ENCODE data around the gene CIART.
"Not testable (repeated sequence)": the region's sequence is repeated elsewhere in the genome, so short reads cannot be mapped to it uniquely, and the experiment has no call there.

CIART gene

GRCh38 chr1:150235852-150236613 is 46.3 kb upstream of the CIART start, which contains the start of gene ANP32E:
TSS of gene ANP32E (minus strand) at chr1:150236112. CDS start at chr1:150235786, 326 bp downstream.
- H3K4me1 ChIP-seq (ENCODE audit: insufficient read depth, insufficient read length): peaks cover 2% of the 10 kb centered on the region
- H3K27me3 ChIP-seq (ENCODE audit: insufficient read depth, insufficient read length): no peaks in the 10 kb centered on the region
- H3K9ac ChIP-seq (ENCODE audit: insufficient read length, low read depth): peak within 1 kb of the TSS; percentile 100
- peaks cover 8% of the 10 kb centered on the region for H3K36me3 ChIP-seq (ENCODE audit: insufficient read depth, insufficient read length, low read length)
- peak within 1 kb of the TSS; percentile 95 for H3K4me3 ChIP-seq (ENCODE audit: insufficient read length, low read depth)
- peak; percentile 100 for DNase-seq (ENCODE audit: low read depth, low spot score)
- H3K9me3 ChIP-seq (ENCODE audit: insufficient read depth, low read length): no peaks in the 10 kb centered on the region
- peak; percentile 74 for TF ChIP-seq YY1 (IDR thresholded peaks at IDR 0.05; ENCODE audit: insufficient read depth, insufficient read length)
- no peak for TF ChIP-seq SUZ12 (IDR thresholded peaks at IDR 0.05; ENCODE audit: extremely low read depth, insufficient read depth, insufficient read length)

GRCh38 chr1:150236614-150237100 is 45.7 kb upstream of the CIART start:
- TF ChIP-seq ZNF274 (IDR thresholded peaks at IDR 0.05; ENCODE audit: low read depth, low read length) (no peak), SUZ12 (IDR thresholded peaks at IDR 0.05; ENCODE audit: extremely low read depth, insufficient read depth, insufficient read length) (no peak), YY1 (IDR thresholded peaks at IDR 0.05; ENCODE audit: insufficient read depth, insufficient read length) (no peak)
- no peak for DNase-seq (ENCODE audit: low read depth, low spot score)
- H3K9ac ChIP-seq (ENCODE audit: insufficient read length, low read depth): peak overlapping the region; percentile 85
- H3K27me3 ChIP-seq (ENCODE audit: insufficient read depth, insufficient read length): no peaks in the 10 kb centered on the region
- peak overlapping the region; percentile 95 for H3K4me3 ChIP-seq (ENCODE audit: insufficient read length, low read depth)
- peaks cover 2% of the 10 kb centered on the region for H3K4me1 ChIP-seq (ENCODE audit: insufficient read depth, insufficient read length)
- H3K36me3 ChIP-seq (ENCODE audit: insufficient read depth, insufficient read length, low read length): peaks cover 2% of the 10 kb centered on the region
- no peaks in the 10 kb centered on the region for H3K9me3 ChIP-seq (ENCODE audit: insufficient read depth, low read length)

GRCh38 chr1:150237176-150237575 is 45.2 kb upstream of the CIART start:
- H3K4me3 ChIP-seq (ENCODE audit: insufficient read length, low read depth); H3K9ac ChIP-seq (ENCODE audit: insufficient read length, low read depth); H3K4me1 ChIP-seq (ENCODE audit: insufficient read depth, insufficient read length); H3K9me3 ChIP-seq (ENCODE audit: insufficient read depth, low read length); DNase-seq (ENCODE audit: low read depth, low spot score); H3K27me3 ChIP-seq (ENCODE audit: insufficient read depth, insufficient read length); H3K36me3 ChIP-seq (ENCODE audit: insufficient read depth, insufficient read length, low read length): not testable (repeated sequence)

GRCh38 chr1:150237746-150238145 is 44.6 kb upstream of the CIART start:
- no peaks in the 10 kb centered on the region for H3K27me3 ChIP-seq (ENCODE audit: insufficient read depth, insufficient read length)
- TF ChIP-seq ZNF274 (IDR thresholded peaks at IDR 0.05; ENCODE audit: low read depth, low read length): no peak
- TF ChIP-seq YY1 (IDR thresholded peaks at IDR 0.05; ENCODE audit: insufficient read depth, insufficient read length): no peak
- no peak for TF ChIP-seq SUZ12 (IDR thresholded peaks at IDR 0.05; ENCODE audit: extremely low read depth, insufficient read depth, insufficient read length)
- no peak for DNase-seq (ENCODE audit: low read depth, low spot score)
- no peak overlapping the region for H3K9ac ChIP-seq (ENCODE audit: insufficient read length, low read depth)
- no peak overlapping the region for H3K4me3 ChIP-seq (ENCODE audit: insufficient read length, low read depth)
- H3K36me3 ChIP-seq (ENCODE audit: insufficient read depth, insufficient read length, low read length): no peaks in the 10 kb centered on the region
- H3K4me1 ChIP-seq (ENCODE audit: insufficient read depth, insufficient read length): peaks cover 2% of the 10 kb centered on the region
- no peaks in the 10 kb centered on the region for H3K9me3 ChIP-seq (ENCODE audit: insufficient read depth, low read length)

GRCh38 chr1:150243003-150243402 is 39.4 kb upstream of the CIART start:
- Histone ChIP-seq H3K27me3 (ENCODE audit: insufficient read depth, insufficient read length) (no peaks in the 10 kb centered on the region), H3K9ac (ENCODE audit: insufficient read length, low read depth) (no peak overlapping the region), H3K9me3 (ENCODE audit: insufficient read depth, low read length) (no peaks in the 10 kb centered on the region), H3K36me3 (ENCODE audit: insufficient read depth, insufficient read length, low read length) (no peaks in the 10 kb centered on the region), H3K4me3 (ENCODE audit: insufficient read length, low read depth) (no peak overlapping the region), H3K4me1 (ENCODE audit: insufficient read depth, insufficient read length) (no peaks in the 10 kb centered on the region)
- TF ChIP-seq ZNF274 (IDR thresholded peaks at IDR 0.05; ENCODE audit: low read depth, low read length) (no peak), SUZ12 (IDR thresholded peaks at IDR 0.05; ENCODE audit: extremely low read depth, insufficient read depth, insufficient read length) (no peak), YY1 (IDR thresholded peaks at IDR 0.05; ENCODE audit: insufficient read depth, insufficient read length) (no peak)
- no peak for DNase-seq (ENCODE audit: low read depth, low spot score)

GRCh38 chr1:150249936-150250335 is 32.4 kb upstream of the CIART start:
- Histone ChIP-seq H3K36me3 (ENCODE audit: insufficient read depth, insufficient read length, low read length) (no peaks in the 10 kb centered on the region), H3K9ac (ENCODE audit: insufficient read length, low read depth) (no peak overlapping the region), H3K4me3 (ENCODE audit: insufficient read length, low read depth) (no peak overlapping the region), H3K9me3 (ENCODE audit: insufficient read depth, low read length) (no peaks in the 10 kb centered on the region), H3K4me1 (ENCODE audit: insufficient read depth, insufficient read length) (no peaks in the 10 kb centered on the region), H3K27me3 (ENCODE audit: insufficient read depth, insufficient read length) (no peaks in the 10 kb centered on the region)
- TF ChIP-seq ZNF274 (IDR thresholded peaks at IDR 0.05; ENCODE audit: low read depth, low read length) (no peak), SUZ12 (IDR thresholded peaks at IDR 0.05; ENCODE audit: extremely low read depth, insufficient read depth, insufficient read length) (no peak), YY1 (IDR thresholded peaks at IDR 0.05; ENCODE audit: insufficient read depth, insufficient read length) (no peak)
- DNase-seq (ENCODE audit: low read depth, low spot score): no peak

- Histone ChIP-seq H3K9ac (ENCODE audit: insufficient read length, low read depth) (peak overlapping the region; percentile 85), H3K36me3 (ENCODE audit: insufficient read depth, insufficient read length, low read length) (peaks cover 3% of the 10 kb centered on the region), H3K4me3 (ENCODE audit: insufficient read length, low read depth) (peak overlapping the region; percentile 63), H3K9me3 (ENCODE audit: insufficient read depth, low read length) (no peaks in the 10 kb centered on the region), H3K4me1 (ENCODE audit: insufficient read depth, insufficient read length) (no peaks in the 10 kb centered on the region), H3K27me3 (ENCODE audit: insufficient read depth, insufficient read length) (no peaks in the 10 kb centered on the region)
- no peak for TF ChIP-seq YY1 (IDR thresholded peaks at IDR 0.05; ENCODE audit: insufficient read depth, insufficient read length)
- no peak for TF ChIP-seq SUZ12 (IDR thresholded peaks at IDR 0.05; ENCODE audit: extremely low read depth, insufficient read depth, insufficient read length)
- no peak for TF ChIP-seq ZNF274 (IDR thresholded peaks at IDR 0.05; ENCODE audit: low read depth, low read length)
- no peak for DNase-seq (ENCODE audit: low read depth, low spot score)
Observed at GRCh38 chr1:150256198-150256553, 26.2 kb upstream of the CIART start.
